Fibroblast of skin of right biceps (primary cell): ENCODE data around the gene ANXA1.
"Not testable (repeated sequence)": the region's sequence is repeated elsewhere in the genome, so short reads cannot be mapped to it uniquely, and the experiment has no call there.

Experiments used
- DNase-seq: peaks from one replicate; pipeline ENCODE4 v3.0.0-alpha.2; 2013

Gene ANXA1

GRCh38 chr9:73170185-73170957, 18.7 kb downstream of the ANXA1 start:
- no peak for DNase-seq

- DNase-seq, result no peak
These were observed 21.2 kb downstream of the ANXA1 start for GRCh38 chr9:73172901-73173215.

- DNase-seq, result no peak
These were observed 22.1 kb downstream of the ANXA1 start for GRCh38 chr9:73173557-73174329.

- DNase-seq, result no peak
These were observed 22.8 kb downstream of the ANXA1 start for GRCh38 chr9:73174330-73174980.

- peak; percentile 51 for DNase-seq
These were observed 24.8 kb downstream of the ANXA1 start for GRCh38 chr9:73176450-73176875.

GRCh38 chr9:73178044-73178443, 26.4 kb downstream of the ANXA1 start:
- DNase-seq, result no peak

GRCh38 chr9:73179589-73179988, 27.9 kb downstream of the ANXA1 start:
- peak; percentile 22 for DNase-seq

GRCh38 chr9:73180403-73180802, 28.7 kb downstream of the ANXA1 start:
- DNase-seq, result peak; percentile 83

- no peak for DNase-seq
These were observed 31.3 kb downstream of the ANXA1 start for GRCh38 chr9:73182928-73183327.

GRCh38 chr9:73183428-73183827, 31.8 kb downstream of the ANXA1 start:
- DNase-seq, result no peak

- DNase-seq, result peak; percentile 48
These were observed 32.5 kb downstream of the ANXA1 start for GRCh38 chr9:73183917-73184861.

- not testable (repeated sequence) for DNase-seq
These were observed 39.4 kb downstream of the ANXA1 start for GRCh38 chr9:73191109-73191508.

GRCh38 chr9:73194284-73194683, 42.6 kb downstream of the ANXA1 start:
- no peak for DNase-seq

- no peak for DNase-seq
These were observed 47.8 kb downstream of the ANXA1 start for GRCh38 chr9:73199448-73199847.

GRCh38 chr9:73199886-73200285, 48.2 kb downstream of the ANXA1 start:
- DNase-seq, result no peak

- peak; percentile 30 for DNase-seq
These were observed 49.2 kb downstream of the ANXA1 start for GRCh38 chr9:73200694-73201452.

- DNase-seq, result no peak
These were observed 51.3 kb downstream of the ANXA1 start for GRCh38 chr9:73202980-73203379.

- DNase-seq, result no peak
These were observed 53.3 kb downstream of the ANXA1 start for GRCh38 chr9:73204936-73205335.

- no peak for DNase-seq
These were observed 55.2 kb downstream of the ANXA1 start for GRCh38 chr9:73206851-73207250.

- no peak for DNase-seq
These were observed 59.4 kb downstream of the ANXA1 start for GRCh38 chr9:73210886-73211666.

GRCh38 chr9:73213300-73213699, 61.6 kb downstream of the ANXA1 start:
- DNase-seq, result no peak
